Loucy (cell line): Measurements from ENCODE around the gene PTGES.
"Not testable (repeated sequence)": the region's sequence is repeated elsewhere in the genome, so short reads cannot be mapped to it uniquely, and the experiment has no call there.

Experiments
- H2AFZ ChIP-seq: fragments of 200-600 bp; sonication (generic); 2 replicates; pipeline ENCODE4 v1.6.0; 2016; ENCODE audit warnings: antibody characterized with exemption, mild to moderate bottlenecking, low read length, moderate library complexity
- H3F3A ChIP-seq: fragments of 200-600 bp; 2 replicates; pipeline ENCODE4 v1.6.0; 2016; ENCODE audit warnings: antibody characterized with exemption, low read depth, mild to moderate bottlenecking
- H3K27me3 ChIP-seq: fragments of 200-600 bp; sonication (generic); 2 replicates; pipeline ENCODE4 v1.6.1; 2014; ENCODE audit warnings: low read length, mild to moderate bottlenecking; ENCODE audit not compliant: insufficient read depth, poor library complexity, severe bottlenecking
- H3K36me3 ChIP-seq: fragments of 200-600 bp; sonication (generic); 2 replicates; pipeline ENCODE4 v1.6.1; 2016; ENCODE audit warnings: low read length; ENCODE audit not compliant: insufficient read depth
- H3K4me1 ChIP-seq: fragments of 200-600 bp; sonication (generic); 2 replicates; pipeline ENCODE4 v1.5.1; 2014; ENCODE audit warnings: low read length, mild to moderate bottlenecking; ENCODE audit not compliant: insufficient read depth, poor library complexity, severe bottlenecking
- H3K4me2 ChIP-seq: fragments of 200-600 bp; sonication (generic); 2 replicates; pipeline ENCODE4 v1.6.0; 2014; ENCODE audit warnings: antibody characterized with exemption, low read length, low read depth, mild to moderate bottlenecking; ENCODE audit not compliant: poor library complexity, severe bottlenecking
- H3K4me3 ChIP-seq: fragments of 200-600 bp; sonication (generic); 2 replicates; pipeline ENCODE4 v1.5.1; 2014; ENCODE audit warnings: low read length, mild to moderate bottlenecking, mixed read lengths; ENCODE audit not compliant: poor library complexity, severe bottlenecking
- H3K79me2 ChIP-seq: fragments of 200-600 bp; sonication (generic); 2 replicates; pipeline ENCODE4 v1.6.1; 2014; ENCODE audit warnings: low read length; ENCODE audit not compliant: insufficient read depth
- H3K9ac ChIP-seq: fragments of 200-600 bp; sonication (generic); 2 replicates; pipeline ENCODE4 v1.6.0; 2014; ENCODE audit warnings: mild to moderate bottlenecking, low read depth, low read length, moderate library complexity; ENCODE audit not compliant: poor library complexity, severe bottlenecking
- H3K9me2 ChIP-seq: fragments of 200-600 bp; sonication (generic); replicated peaks from 2 replicates; pipeline ENCODE4 v1.6.1; 2016; ENCODE audit warnings: low read depth, low read length, mixed read lengths
- H3K9me3 ChIP-seq: fragments of 200-600 bp; sonication (generic); 2 replicates; pipeline ENCODE4 v1.6.1; 2014; ENCODE audit warnings: mild to moderate bottlenecking, antibody characterized with exemption, low read length, low read depth; ENCODE audit not compliant: insufficient read depth
- H4K20me1 ChIP-seq: fragments of 200-600 bp; sonication (generic); 2 replicates; pipeline ENCODE4 v1.6.0; 2014; ENCODE audit warnings: antibody characterized with exemption, low read length, mild to moderate bottlenecking; ENCODE audit not compliant: insufficient read depth, poor library complexity, severe bottlenecking
- CTCF ChIP-seq: fragments of 200-600 bp; sonication (generic); conservative IDR thresholded peaks from 2 replicates; pipeline ENCODE4 v1.5.1; 2014; ENCODE audit warnings: mild to moderate bottlenecking, antibody characterized with exemption, low read length
- EZH2phosphoT487 ChIP-seq: fragments of 200-600 bp; IDR thresholded peaks from 2 replicates; pipeline ENCODE4 v1.6.1; 2018; ENCODE audit warnings: antibody characterized with exemption, mild to moderate bottlenecking, moderate library complexity, borderline replicate concordance

PTGES gene

GRCh38 chr9:129794549-129794948, 41.7 kb upstream of the PTGES start:
- Histone ChIP-seq H2AFZ (no peak overlapping the region), H3K9ac (no peak overlapping the region), H3K4me3 (no peak overlapping the region), H3K4me2 (no peak overlapping the region), H3K9me2 (no peaks in the 10 kb centered on the region), H3K79me2 (no peaks in the 10 kb centered on the region), H3K36me3 (no peaks in the 10 kb centered on the region), H3F3A (no peaks in the 10 kb centered on the region), H3K9me3 (no peaks in the 10 kb centered on the region), H3K27me3 (no peaks in the 10 kb centered on the region), H3K4me1 (peaks cover 4% of the 10 kb centered on the region), H4K20me1 (no peaks in the 10 kb centered on the region)
- TF ChIP-seq CTCF (no peak), EZH2phosphoT487 (no peak)

GRCh38 chr9:129786481-129786880, 33.6 kb upstream of the PTGES start:
- no peak overlapping the region for H2AFZ ChIP-seq
- H3K9ac ChIP-seq: no peak overlapping the region
- no peaks in the 10 kb centered on the region for H3F3A ChIP-seq
- no peak for TF ChIP-seq CTCF
- no peak for TF ChIP-seq EZH2phosphoT487
- H3K4me1 ChIP-seq: peaks cover 4% of the 10 kb centered on the region
- H3K9me3 ChIP-seq: no peaks in the 10 kb centered on the region
- no peaks in the 10 kb centered on the region for H3K79me2 ChIP-seq
- no peak overlapping the region for H3K4me3 ChIP-seq
- H3K9me2 ChIP-seq: no peaks in the 10 kb centered on the region
- no peaks in the 10 kb centered on the region for H4K20me1 ChIP-seq
- H3K4me2 ChIP-seq: no peak overlapping the region
- H3K27me3 ChIP-seq: no peaks in the 10 kb centered on the region
- no peaks in the 10 kb centered on the region for H3K36me3 ChIP-seq

- no peak overlapping the region for H2AFZ ChIP-seq
Measured at GRCh38 chr9:129785866-129786265, 33.0 kb upstream of the PTGES start.

GRCh38 chr9:129784970-129785369, 32.1 kb upstream of the PTGES start:
- H3K27me3 ChIP-seq, H3K9ac ChIP-seq: not testable (repeated sequence)

More at GRCh38 chr9:129785866-129786265, 33.0 kb upstream of the PTGES start:
- Histone ChIP-seq H3K4me2 (no peak overlapping the region), H3K79me2 (no peaks in the 10 kb centered on the region), H4K20me1 (no peaks in the 10 kb centered on the region), H3K27me3 (no peaks in the 10 kb centered on the region), H3K4me3 (no peak overlapping the region), H3K9me2 (no peaks in the 10 kb centered on the region), H3K36me3 (no peaks in the 10 kb centered on the region), H3F3A (no peaks in the 10 kb centered on the region), H3K9ac (no peak overlapping the region), H3K9me3 (no peaks in the 10 kb centered on the region), H3K4me1 (peaks cover 4% of the 10 kb centered on the region)
- TF ChIP-seq EZH2phosphoT487: no peak
- no peak for TF ChIP-seq CTCF

More at GRCh38 chr9:129784970-129785369, 32.1 kb upstream of the PTGES start:
- H4K20me1 ChIP-seq, H3K4me2 ChIP-seq, H3K4me3 ChIP-seq, H3K79me2 ChIP-seq, H3K36me3 ChIP-seq, H3K4me1 ChIP-seq, H3F3A ChIP-seq, H3K9me2 ChIP-seq, H2AFZ ChIP-seq, H3K9me3 ChIP-seq: not testable (repeated sequence)
